Smooth muscle cell of the umbilical artery (primary cell): Measurements from ENCODE around the gene GNL3L. TPM values are rescaled to one million over a fixed set of nuclear protein-coding genes. Genes with fewer than 3 reads are reported as not detected.

ENCODE experiments used
- total RNA-seq: library from RNA; depleted of rRNA; stranded (reverse); fragments of >200 nt; gene quantifications from 2 replicates; pipeline ENCODE4 v1.2.3, GENCODE V29; 2014

The GNL3L gene
- total RNA-seq, result 28.8 and 44.8 TPM in 2 replicates

DNA sequence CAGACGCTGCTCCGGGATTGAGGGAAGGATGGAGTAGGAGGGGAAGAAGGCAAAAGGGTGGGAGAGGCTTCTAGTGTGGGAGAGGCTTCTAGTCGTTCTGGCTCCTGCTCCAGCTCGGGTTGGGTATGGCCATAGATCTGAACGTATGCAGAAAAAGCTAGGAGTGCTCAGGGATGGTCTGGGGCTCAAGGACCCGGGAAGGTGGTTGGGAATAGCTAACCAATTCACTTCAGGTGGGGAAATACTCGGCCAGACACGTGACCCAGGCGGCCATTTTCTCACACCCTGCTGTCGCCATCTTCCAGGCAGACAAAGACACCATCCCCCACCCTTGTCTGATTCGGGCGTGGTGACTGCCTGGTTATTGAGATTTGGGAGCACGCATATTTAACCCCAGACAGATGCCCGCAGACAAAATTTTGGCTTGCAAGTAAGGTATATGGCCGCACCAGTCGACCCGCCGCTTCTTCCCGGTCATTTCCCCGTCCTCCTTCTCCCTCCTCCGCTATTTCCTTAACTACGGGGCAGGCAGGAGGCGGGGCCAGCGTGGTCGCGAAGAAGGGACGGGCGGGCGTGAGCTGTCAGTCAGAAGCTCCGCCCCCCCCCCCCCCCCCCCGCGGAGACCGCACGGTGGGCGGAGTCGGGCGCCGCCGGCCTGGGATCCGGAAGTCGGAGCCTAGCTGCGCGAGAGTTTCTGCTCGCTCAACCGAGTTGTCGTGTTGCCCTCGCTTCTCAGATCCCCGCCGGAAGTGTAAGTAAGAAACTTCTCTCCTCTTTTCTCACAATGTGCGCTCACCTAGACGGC lies at the start of gene GNL3L:
TSS of gene GNL3L (plus strand) at position 668 of the 805 bp plus-strand sequence. CDS start 2,348 bp downstream, outside the sequence.

GRCh38 chrX:54495814-54496516 lies 34.1 kb upstream of the GNL3L start, which contains the start of gene FGD1:
Gene FGD1 (minus strand): TSS chrX:54496234. CDS start chrX:54495432, 802 bp downstream.

Other genes with a start within 250 kb of the GNL3L start
- gene WNK3, start 172.2 kb upstream of the GNL3L start, total RNA-seq, result 2.4 and 3.2 TPM in 2 replicates
- gene TSR2, start 89.8 kb upstream of the GNL3L start, total RNA-seq, result 10.4 and 12.5 TPM in 2 replicates
- gene FGD1, start 34.0 kb upstream of the GNL3L start, total RNA-seq, result 3.3 and 9.5 TPM in 2 replicates